HG03354 (cell line): Measurements from ENCODE around the gene VEZF1.

ENCODE experiments used
- ATAC-seq: cut with Tn5 transposase; IDR thresholded peaks from one replicate; pipeline ENCODE4 v1.9.1; 2021; ENCODE audit warnings: mild to moderate bottlenecking; ENCODE audit not compliant: unreplicated experiment, poor library complexity, severe bottlenecking

The VEZF1 gene

GRCh38 chr17:57935833-57936807, 51.9 kb downstream of the VEZF1 start:
- no peak for ATAC-seq

DNA sequence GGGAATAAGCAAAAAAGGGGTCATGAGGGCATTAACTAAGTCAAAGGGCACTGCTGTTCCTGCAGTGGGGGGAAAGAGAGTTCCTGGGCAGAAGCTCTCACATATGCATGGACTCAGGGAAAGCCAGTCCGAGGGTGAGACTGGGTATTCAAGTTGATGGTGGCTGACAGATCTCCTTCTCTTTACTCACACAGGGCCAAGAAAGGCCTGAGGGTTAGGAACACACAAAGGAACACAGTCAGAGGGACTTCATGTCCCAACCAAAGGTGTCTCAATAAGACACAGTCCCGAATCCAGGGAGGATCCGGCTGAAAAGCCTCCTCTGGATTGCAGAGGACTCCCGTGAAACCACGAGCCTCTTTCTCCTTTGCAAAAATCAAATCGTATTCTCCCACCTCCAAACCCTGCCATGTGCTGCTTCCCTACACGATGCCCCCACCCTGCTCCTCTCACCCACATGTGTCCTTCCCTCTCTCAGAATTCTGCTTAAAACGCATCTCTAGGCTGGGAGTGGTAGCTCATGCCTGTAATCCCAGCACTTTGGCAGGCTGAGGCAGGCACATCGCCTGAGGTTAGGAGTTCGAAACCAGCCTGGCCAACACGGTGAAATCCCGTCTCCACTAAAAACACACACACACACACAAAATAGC, 56.4 kb downstream of the VEZF1 start:
- ATAC-seq = no peak

DNA sequence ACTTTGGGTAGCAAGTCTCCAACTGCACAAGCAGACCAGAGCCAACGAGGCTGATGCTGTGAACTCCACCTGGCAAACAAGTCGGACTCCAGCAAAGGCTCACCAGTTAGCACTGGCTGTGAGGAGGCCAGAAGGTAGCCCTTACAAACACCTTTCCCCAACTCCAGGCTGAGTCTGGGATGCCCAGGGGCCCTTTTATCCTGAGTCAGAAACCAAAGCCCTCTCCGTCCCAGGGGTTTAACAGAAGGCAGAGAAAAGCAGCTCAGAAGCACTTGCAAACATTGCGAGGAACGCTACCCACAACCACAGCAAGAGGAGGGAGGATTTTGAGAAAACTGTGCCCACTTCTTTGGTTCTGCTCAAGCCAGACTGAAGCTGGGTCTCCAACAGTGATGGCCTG, 57.8 kb downstream of the VEZF1 start:
- ATAC-seq = no peak

GRCh38 chr17:57929386-57929785, 58.7 kb downstream of the VEZF1 start:
- ATAC-seq = no peak

- ATAC-seq = no peak
These were observed 59.1 kb downstream of the VEZF1 start for GRCh38 chr17:57928928-57929327.

GRCh38 chr17:57927048-57927723, 60.9 kb downstream of the VEZF1 start:
- ATAC-seq = no peak

DNA sequence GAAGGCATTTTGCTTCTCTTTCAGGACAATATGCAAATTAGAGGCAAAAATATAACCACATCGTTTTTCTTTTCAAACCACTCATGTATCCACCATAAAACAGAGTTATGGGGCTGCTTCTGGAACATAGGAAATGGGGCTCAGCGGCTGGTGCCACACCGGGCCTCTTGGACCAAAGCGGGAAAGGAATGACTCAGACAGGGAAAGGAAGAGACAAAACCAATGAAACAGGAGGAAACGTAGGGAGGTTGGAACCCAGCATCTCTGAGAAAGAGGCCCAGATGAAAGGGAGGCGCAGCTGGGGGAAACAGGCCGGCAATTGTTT, 61.4 kb downstream of the VEZF1 start:
- no peak for ATAC-seq

DNA sequence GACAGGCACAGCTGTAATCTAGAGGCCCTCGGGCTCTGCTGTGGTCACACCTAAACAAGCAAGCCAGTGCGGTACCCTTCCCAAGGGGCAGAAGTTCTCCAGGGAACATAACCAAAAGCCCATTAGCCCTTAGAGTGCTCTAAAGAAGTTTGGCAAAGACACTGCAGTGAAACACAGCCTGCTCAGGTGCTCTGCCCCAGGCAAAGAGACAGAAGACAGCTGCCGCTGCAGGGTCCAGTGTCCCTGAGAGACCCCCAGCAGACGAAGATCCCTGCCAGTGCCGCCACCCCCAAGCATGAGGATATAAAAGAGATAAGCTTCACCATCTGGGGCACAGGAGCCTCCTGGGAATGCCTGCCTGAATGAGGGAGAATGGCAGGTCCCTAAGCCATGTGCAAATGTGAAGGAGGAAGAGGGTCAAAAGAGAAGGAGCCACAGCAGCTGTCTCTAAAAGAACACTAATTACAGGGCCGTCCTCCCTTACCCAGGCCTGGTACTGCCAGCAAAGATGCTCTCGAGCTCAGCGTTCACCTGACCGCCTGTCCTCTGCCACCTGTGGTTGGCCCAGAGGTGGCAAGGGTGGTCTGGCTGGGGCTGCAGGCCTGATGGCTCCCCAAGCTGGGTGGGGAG, 62.6 kb downstream of the VEZF1 start:
- no peak for ATAC-seq

- ATAC-seq = no peak
These were observed 63.4 kb downstream of the VEZF1 start for GRCh38 chr17:57924677-57925076.
